Astrocyte (in vitro differentiated cells and primary cell): ENCODE results near the gene DHX58. TPM values are rescaled to one million over a fixed set of nuclear protein-coding genes. Genes with fewer than 3 reads are reported as not detected.

Source experiments
- DNase-seq: peaks from one replicate; pipeline ENCODE4 v3.0.0-alpha.2; 2010; ENCODE audit warnings: low read depth
- FAIRE-seq: peaks from 2 replicates; lab custom pipeline; 2011; peaks lifted over from hg19 to GRCh38; lab: Jason Lieb, UNC
- H2AFZ ChIP-seq: 2 replicates; pipeline ENCODE4 v1.6.0; 2012; ENCODE audit warnings: low read depth, low read length, inconsistent platforms
- H3K27ac ChIP-seq: 2 replicates; pipeline ENCODE4 v1.5.1; 2011; ENCODE audit warnings: low read depth, low read length, inconsistent platforms
- H3K27me3 ChIP-seq: 2 replicates; pipeline ENCODE4 v1.6.0; 2011; ENCODE audit warnings: low read length, inconsistent platforms; ENCODE audit not compliant: insufficient read depth
- H3K36me3 ChIP-seq: 2 replicates; pipeline ENCODE4 v1.5.1; 2011; ENCODE audit warnings: low read length, inconsistent platforms; ENCODE audit not compliant: insufficient read depth
- H3K4me1 ChIP-seq: 2 replicates; pipeline ENCODE4 v1.5.1; 2011; ENCODE audit warnings: low read length, inconsistent platforms; ENCODE audit not compliant: insufficient read depth
- H3K4me2 ChIP-seq: 2 replicates; pipeline ENCODE4 v1.6.0; 2012; ENCODE audit warnings: low read length, inconsistent platforms
- H3K4me3 ChIP-seq: 2 replicates; pipeline ENCODE4 v1.5.1; 2011; ENCODE audit warnings: low read depth, mild to moderate bottlenecking, low read length, inconsistent platforms; ENCODE audit not compliant: insufficient read depth
- H3K79me2 ChIP-seq: 2 replicates; pipeline ENCODE4 v1.6.0; 2012; ENCODE audit warnings: mild to moderate bottlenecking, low read length, inconsistent platforms; ENCODE audit not compliant: insufficient read depth
- H3K9ac ChIP-seq: 2 replicates; pipeline ENCODE4 v1.6.0; 2012; ENCODE audit warnings: mild to moderate bottlenecking, low read length, inconsistent platforms
- H3K9me3 ChIP-seq: 2 replicates; pipeline ENCODE4 v1.5.1; 2012; ENCODE audit warnings: low read depth, mild to moderate bottlenecking, low read length, inconsistent platforms; ENCODE audit not compliant: insufficient read depth
- H4K20me1 ChIP-seq: 2 replicates; pipeline ENCODE4 v1.6.0; 2012; ENCODE audit warnings: low read length, inconsistent platforms; ENCODE audit not compliant: insufficient read depth
- H3K27ac Mint-ChIP-seq: one replicate; pipeline ENCODE4 v1.8.0; 2021; ENCODE audit warnings: mild to moderate bottlenecking, mixed read lengths; ENCODE audit not compliant: unreplicated experiment
- H3K27me3 Mint-ChIP-seq: one replicate; pipeline ENCODE4 v1.8.0; 2021; ENCODE audit warnings: low read depth, mixed read lengths; ENCODE audit not compliant: unreplicated experiment
- H3K36me3 Mint-ChIP-seq: one replicate; pipeline ENCODE4 v1.8.0; 2021; ENCODE audit warnings: low read depth, mixed read lengths; ENCODE audit not compliant: unreplicated experiment
- H3K4me1 Mint-ChIP-seq: one replicate; pipeline ENCODE4 v1.8.0; 2021; ENCODE audit warnings: low read depth, mixed read lengths; ENCODE audit not compliant: unreplicated experiment
- H3K4me3 Mint-ChIP-seq: one replicate; pipeline ENCODE4 v1.8.0; 2021; ENCODE audit warnings: mild to moderate bottlenecking, moderate library complexity, mixed read lengths; ENCODE audit not compliant: unreplicated experiment
- H3K9me3 Mint-ChIP-seq: one replicate; pipeline ENCODE4 v1.8.0; 2021; ENCODE audit warnings: mild to moderate bottlenecking, mixed read lengths; ENCODE audit not compliant: unreplicated experiment
- EZH2 ChIP-seq: IDR thresholded peaks from 2 replicates; pipeline ENCODE4 v1.6.1; 2012; ENCODE audit warnings: mild to moderate bottlenecking, low read length, inconsistent platforms; ENCODE audit not compliant: insufficient read depth
- total RNA-seq: library from RNA; stranded (reverse); gene quantifications from 2 replicates; pipeline ENCODE4 v1.2.1, GENCODE V29; 2021
- TF ChIP-seq, protein P1 (sequence below): IDR thresholded peaks from 2 replicates; pipeline ENCODE4 v1.5.1; 2011; ENCODE audit warnings: low read depth, mild to moderate bottlenecking, inconsistent platforms, low read length, moderate library complexity; ENCODE audit not compliant: insufficient read depth

DHX58 gene
- total RNA-seq, 1 donor from 2014 or later = 5.4 TPM

- DNase-seq (peak; percentile 32), FAIRE-seq (no peak)
- Mint-ChIP-seq H3K36me3 (peaks cover 7% of the 10 kb centered on the region), H3K4me3 (peak overlapping the region; percentile 75), H3K27ac (no peak overlapping the region), H3K27me3 (peaks cover 27% of the 10 kb centered on the region), H3K9me3 (peaks cover 2% of the 10 kb centered on the region), H3K4me1 (peaks cover 3% of the 10 kb centered on the region)
- Histone ChIP-seq H3K4me2 (peak overlapping the region; percentile 80), H3K9ac (no peak overlapping the region), H3K27me3 (peaks cover 4% of the 10 kb centered on the region), H3K79me2 (no peaks in the 10 kb centered on the region), H2AFZ (peak overlapping the region; percentile 82), H3K9me3 (no peaks in the 10 kb centered on the region), H3K4me1 (no peaks in the 10 kb centered on the region), H3K4me3 (peak overlapping the region; percentile 20), H3K36me3 (no peaks in the 10 kb centered on the region), H3K27ac (no peak overlapping the region), H4K20me1 (no peaks in the 10 kb centered on the region)
- no peak for TF ChIP-seq EZH2
- TF ChIP-seq, protein P1, sequence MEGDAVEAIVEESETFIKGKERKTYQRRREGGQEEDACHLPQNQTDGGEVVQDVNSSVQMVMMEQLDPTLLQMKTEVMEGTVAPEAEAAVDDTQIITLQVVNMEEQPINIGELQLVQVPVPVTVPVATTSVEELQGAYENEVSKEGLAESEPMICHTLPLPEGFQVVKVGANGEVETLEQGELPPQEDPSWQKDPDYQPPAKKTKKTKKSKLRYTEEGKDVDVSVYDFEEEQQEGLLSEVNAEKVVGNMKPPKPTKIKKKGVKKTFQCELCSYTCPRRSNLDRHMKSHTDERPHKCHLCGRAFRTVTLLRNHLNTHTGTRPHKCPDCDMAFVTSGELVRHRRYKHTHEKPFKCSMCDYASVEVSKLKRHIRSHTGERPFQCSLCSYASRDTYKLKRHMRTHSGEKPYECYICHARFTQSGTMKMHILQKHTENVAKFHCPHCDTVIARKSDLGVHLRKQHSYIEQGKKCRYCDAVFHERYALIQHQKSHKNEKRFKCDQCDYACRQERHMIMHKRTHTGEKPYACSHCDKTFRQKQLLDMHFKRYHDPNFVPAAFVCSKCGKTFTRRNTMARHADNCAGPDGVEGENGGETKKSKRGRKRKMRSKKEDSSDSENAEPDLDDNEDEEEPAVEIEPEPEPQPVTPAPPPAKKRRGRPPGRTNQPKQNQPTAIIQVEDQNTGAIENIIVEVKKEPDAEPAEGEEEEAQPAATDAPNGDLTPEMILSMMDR = no peak
These were observed 4.6 kb downstream of the DHX58 start for GRCh38 chr17:42107597-42108576.

GRCh38 chr17:42107124-42107523, 5.4 kb downstream of the DHX58 start:
- Mint-ChIP-seq H3K4me1 (peaks cover 2% of the 10 kb centered on the region), H3K4me3 (peak overlapping the region; percentile 75), H3K36me3 (peaks cover 7% of the 10 kb centered on the region), H3K27me3 (peaks cover 34% of the 10 kb centered on the region), H3K9me3 (peaks cover 2% of the 10 kb centered on the region), H3K27ac (no peak overlapping the region)
- no peaks in the 10 kb centered on the region for H3K9me3 ChIP-seq
- TF ChIP-seq EZH2 = no peak
- TF ChIP-seq, protein P1 = no peak
- no peaks in the 10 kb centered on the region for H3K36me3 ChIP-seq
- H4K20me1 ChIP-seq = no peaks in the 10 kb centered on the region
- peak overlapping the region; percentile 20 for H3K4me3 ChIP-seq
- DNase-seq (no peak), FAIRE-seq (no peak)
- no peak overlapping the region for H2AFZ ChIP-seq
- no peak overlapping the region for H3K27ac ChIP-seq
- peaks cover 4% of the 10 kb centered on the region for H3K27me3 ChIP-seq
- H3K79me2 ChIP-seq = no peaks in the 10 kb centered on the region
- H3K4me1 ChIP-seq = no peaks in the 10 kb centered on the region
- H3K4me2 ChIP-seq = peak overlapping the region; percentile 80
- H3K9ac ChIP-seq = no peak overlapping the region

- no peaks in the 10 kb centered on the region for H3K4me1 Mint-ChIP-seq
- peaks cover 2% of the 10 kb centered on the region for H3K9me3 Mint-ChIP-seq
- no peak overlapping the region for H2AFZ ChIP-seq
- no peak for DNase-seq
- no peaks in the 10 kb centered on the region for H3K9me3 ChIP-seq
- H3K4me3 Mint-ChIP-seq = no peak overlapping the region
- no peak for FAIRE-seq
- no peak overlapping the region for H3K4me2 ChIP-seq
- H3K27ac Mint-ChIP-seq = no peak overlapping the region
- TF ChIP-seq, protein P1 = no peak
- no peak for TF ChIP-seq EZH2
- peaks cover 33% of the 10 kb centered on the region for H3K27me3 Mint-ChIP-seq
- H3K27ac ChIP-seq = no peak overlapping the region
- H3K36me3 ChIP-seq = no peaks in the 10 kb centered on the region
- no peak overlapping the region for H3K9ac ChIP-seq
- H4K20me1 ChIP-seq = no peaks in the 10 kb centered on the region
- peaks cover 4% of the 10 kb centered on the region for H3K27me3 ChIP-seq
- peaks cover 7% of the 10 kb centered on the region for H3K36me3 Mint-ChIP-seq
- no peaks in the 10 kb centered on the region for H3K79me2 ChIP-seq
- H3K4me3 ChIP-seq = no peak overlapping the region
- H3K4me1 ChIP-seq = no peaks in the 10 kb centered on the region
These were observed 6.5 kb downstream of the DHX58 start for GRCh38 chr17:42106009-42106408.
